NCI-H446 treated with DMSO at 0.1 percent for 48 hours (cell line): Measurements from ENCODE around the gene LRRC8D.
"Not testable (repeated sequence)": the region's sequence is repeated elsewhere in the genome, so short reads cannot be mapped to it uniquely, and the experiment has no call there.

Source experiments
- DNase-seq: peaks from one replicate; lab custom pipeline; 2025; lab: John Stamatoyannopoulos, UW

Gene LRRC8D

GRCh38 chr1:89820422-89821321 is at the start of gene LRRC8D:
Gene LRRC8D (plus strand): TSS chr1:89821032. CDS start chr1:89933069, 112,037 bp downstream.
- peak; percentile 84 for DNase-seq

DNA sequence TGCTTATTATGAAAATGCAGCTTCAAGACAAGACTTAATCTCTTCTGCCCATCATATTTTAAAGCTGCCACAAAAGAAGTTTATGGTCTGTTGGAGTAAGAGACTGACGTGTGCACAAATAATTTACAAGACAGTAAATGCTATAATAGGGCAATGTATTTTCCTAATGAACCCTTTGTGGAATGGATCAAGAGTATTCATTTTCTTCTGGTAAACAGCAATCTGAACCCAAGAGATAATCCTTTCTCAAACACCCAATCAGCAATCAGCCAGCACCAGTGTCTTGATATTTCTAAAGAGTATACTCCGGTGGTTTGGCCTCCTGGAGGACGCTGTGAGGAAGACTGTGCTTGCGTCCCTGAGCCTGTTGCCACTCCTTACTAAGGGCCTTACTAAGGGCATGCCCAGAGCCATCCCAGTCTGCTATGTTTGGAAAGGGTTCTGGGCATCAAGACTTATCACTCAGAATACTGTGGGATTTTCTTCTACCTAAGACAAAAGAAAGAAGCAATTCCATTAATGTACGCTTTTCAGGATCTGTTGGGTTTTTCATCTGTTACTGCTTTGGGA is 48.8 kb upstream of the LRRC8D start:
- no peak for DNase-seq

GRCh38 chr1:89776104-89776503 is 44.7 kb upstream of the LRRC8D start:
- not testable (repeated sequence) for DNase-seq

DNA sequence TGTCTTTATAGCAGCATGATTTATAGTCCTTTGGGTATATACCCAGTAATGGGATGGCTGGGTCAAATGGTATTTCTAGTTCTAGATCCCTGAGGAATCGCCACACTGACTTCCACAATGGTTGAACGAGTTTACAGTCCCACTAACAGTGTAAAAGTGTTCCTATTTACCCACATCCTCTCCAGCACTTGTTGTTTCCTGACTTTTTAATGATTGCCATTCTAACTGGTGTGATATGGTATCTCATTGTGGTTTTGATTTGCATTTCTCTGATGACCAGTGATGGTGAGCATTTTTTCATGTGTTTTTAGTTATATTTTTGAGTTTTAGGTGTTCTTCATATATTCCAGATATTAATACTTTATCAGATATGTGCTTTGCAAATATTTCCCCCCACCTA is 43.6 kb upstream of the LRRC8D start:
- DNase-seq: not testable (repeated sequence)

DNA sequence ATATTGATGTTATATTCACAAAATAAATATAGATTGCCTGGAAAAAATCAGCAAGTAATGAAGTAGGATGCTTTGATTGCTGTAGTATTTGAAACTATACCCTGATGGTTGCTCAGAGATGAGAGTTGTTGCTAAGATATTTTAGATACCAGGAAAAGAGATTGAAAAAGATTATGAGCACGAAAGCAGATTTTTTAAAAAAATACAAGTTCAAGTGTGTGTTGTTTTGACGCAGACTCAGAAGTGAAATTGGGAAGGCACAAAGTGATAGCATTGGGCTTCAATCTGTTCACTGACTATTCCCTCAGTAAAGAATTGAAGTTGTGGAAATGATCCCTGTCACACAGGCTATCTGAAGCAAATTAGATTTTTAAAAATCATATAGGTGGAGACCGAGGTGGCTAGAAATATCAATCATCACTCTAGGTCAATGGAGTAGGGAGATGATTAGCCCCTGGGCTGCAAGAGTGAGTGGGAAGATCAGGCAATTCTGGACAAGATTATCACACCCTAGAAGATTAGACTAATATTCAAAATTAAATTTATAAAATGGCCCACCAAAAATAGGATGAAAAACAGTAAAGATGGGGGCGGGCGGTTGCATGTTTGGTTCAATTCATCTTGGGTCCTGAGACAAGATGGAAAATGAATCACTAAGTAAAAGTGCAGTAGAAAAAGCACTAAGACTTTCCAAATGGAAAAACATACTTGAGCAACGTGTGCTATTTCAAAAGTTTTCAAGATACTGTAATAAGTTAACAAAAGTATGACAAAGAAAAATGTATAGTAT is 41.5 kb upstream of the LRRC8D start:
- DNase-seq: no peak

DNA sequence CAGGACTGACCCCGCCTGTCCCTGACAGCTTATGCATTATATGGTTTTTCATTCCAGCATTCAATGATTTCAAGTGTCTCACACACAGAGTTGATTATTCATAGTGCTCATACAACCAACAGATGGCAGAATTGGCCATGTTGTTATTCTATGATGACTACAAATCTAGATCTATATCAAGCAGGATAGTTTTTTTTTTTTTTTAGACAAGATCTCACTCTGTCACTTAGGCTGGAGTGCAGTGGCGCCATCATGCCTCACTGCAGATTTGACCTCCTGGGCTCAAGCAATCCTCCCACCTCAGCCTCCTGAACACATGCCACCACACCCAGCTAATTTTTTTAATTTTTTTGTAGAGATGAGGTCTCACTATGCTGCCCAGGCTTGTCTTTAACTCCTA is 40.1 kb upstream of the LRRC8D start:
- DNase-seq: peak; percentile 63

DNA sequence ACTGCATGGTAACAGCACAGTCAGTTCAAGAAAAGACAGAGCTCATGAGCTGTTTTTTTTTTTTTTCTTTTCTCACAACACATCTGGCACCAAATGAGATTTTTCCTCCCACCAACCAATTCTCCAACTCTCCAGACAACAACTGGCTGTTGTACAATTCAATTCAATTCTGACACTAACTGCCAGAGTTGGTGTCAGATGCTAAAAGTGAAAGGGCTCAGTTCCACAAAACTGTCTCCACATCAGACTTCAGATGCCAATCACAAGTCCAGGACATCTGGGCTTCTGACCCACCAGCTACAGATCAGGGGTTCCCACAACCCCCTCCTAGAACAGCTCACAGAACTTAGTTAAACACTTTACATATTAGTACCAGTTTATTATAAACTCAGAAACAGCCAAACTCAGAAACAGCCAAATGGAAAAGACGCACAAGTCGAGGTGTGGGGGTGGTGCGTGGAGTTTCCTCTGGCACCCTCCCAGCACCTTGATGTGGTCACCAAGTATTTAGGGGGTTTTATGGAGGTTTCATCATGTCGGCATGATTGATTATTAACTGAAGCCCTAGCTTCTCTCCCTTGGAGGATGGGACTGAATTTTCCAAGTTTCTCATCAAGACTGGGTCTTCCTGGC is 39.2 kb upstream of the LRRC8D start:
- DNase-seq: no peak

GRCh38 chr1:89786628-89787214 is 34.1 kb upstream of the LRRC8D start:
- no peak for DNase-seq

- DNase-seq: no peak
Observed at GRCh38 chr1:89790592-89790991, 30.2 kb upstream of the LRRC8D start.

DNA sequence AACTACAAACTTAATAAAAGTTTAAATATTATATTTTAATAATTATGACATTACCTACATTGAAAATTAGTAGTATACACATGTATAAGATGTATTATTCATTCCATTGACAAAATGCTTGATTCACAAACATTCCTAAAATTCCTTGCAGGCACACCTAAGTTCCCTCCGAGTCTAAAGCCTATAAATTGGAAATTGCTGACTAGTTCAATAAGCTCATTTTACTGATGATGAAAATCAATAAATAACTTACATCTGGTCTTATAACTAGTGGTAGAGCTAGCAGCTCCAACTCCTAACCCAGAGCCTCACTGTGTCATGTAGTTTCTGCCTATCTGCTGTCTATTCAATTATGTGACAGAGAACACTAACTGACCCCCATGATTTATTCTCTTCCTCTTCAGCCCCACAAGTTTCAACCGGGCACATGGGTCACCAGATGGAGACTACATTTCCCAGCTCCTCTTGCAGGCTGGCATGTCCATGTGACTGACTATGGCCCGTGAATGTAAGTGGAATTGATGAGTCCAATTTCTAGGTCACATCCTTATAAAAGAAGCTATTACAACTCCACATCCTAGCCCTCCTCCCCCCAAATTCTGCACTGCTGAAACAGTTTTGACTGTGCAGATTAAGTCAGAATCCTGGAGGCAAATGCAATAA is 29.6 kb upstream of the LRRC8D start:
- no peak for DNase-seq

DNA sequence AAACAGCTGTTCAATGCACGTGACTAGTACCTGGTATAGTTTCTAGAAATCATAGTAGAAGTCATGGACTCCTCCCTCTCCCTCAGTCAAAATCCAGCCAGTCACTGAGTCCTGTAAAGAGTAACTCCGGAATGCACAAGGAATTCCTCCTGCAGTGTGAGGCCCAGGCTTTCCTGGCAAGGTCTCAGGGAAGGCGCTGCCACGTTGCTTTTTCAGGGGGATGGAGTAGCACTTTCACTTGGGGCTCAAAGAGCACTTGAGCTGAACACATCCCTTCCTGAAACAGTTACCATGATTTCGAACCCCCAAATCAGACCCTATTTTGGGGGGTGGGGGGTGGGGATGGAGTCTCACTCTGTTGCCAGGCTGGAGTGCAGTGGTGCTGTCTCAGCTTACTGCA is 26.4 kb upstream of the LRRC8D start:
- no peak for DNase-seq

GRCh38 chr1:89795571-89795970 is 25.3 kb upstream of the LRRC8D start:
- not testable (repeated sequence) for DNase-seq

- DNase-seq: not testable (repeated sequence)
Observed at GRCh38 chr1:89797876-89798275, 23.0 kb upstream of the LRRC8D start.

- DNase-seq: no peak
Observed at GRCh38 chr1:89799495-89799894, 21.3 kb upstream of the LRRC8D start.

- no peak for DNase-seq
Observed at GRCh38 chr1:89800022-89800655, 20.7 kb upstream of the LRRC8D start.

GRCh38 chr1:89800718-89801117 is 20.1 kb upstream of the LRRC8D start:
- no peak for DNase-seq

DNA sequence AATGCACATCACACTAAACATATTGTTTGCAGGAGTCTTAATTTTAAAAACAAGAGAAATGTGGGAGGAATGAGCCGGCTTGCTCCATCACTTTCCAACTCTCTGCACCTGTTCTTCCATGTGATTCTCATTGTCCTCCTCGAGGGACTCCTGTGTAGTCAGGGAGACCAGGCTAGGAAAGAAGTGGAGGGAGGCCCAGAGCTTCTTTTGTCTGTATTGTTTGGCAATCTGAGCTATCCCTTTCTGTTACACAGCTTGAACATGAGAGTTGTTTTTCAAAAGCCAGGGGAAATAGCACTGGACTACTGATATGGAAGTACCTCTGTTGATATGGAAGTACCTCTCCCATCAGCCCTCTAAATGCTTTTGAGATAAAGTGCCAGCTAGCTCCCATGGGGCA is 18.8 kb upstream of the LRRC8D start:
- no peak for DNase-seq

DNA sequence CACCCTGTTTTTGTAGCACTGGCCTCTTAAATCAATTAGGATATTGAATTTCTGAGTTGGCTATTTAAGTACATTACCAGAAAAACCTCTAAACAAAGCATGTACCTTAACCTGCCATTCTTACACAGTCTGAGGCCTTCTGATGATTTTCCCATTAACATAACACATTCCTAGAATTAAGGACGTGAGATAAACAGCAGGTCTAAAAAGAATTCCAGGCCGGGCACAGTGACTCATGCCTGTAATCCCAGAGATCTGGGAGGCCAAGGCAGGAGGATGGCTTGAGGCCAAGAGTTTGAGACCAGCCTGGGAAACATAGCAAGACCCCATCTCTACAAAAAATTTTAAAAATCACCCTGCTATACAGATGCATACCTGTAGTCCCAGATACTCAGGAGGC is 18.0 kb upstream of the LRRC8D start:
- DNase-seq: no peak

DNA sequence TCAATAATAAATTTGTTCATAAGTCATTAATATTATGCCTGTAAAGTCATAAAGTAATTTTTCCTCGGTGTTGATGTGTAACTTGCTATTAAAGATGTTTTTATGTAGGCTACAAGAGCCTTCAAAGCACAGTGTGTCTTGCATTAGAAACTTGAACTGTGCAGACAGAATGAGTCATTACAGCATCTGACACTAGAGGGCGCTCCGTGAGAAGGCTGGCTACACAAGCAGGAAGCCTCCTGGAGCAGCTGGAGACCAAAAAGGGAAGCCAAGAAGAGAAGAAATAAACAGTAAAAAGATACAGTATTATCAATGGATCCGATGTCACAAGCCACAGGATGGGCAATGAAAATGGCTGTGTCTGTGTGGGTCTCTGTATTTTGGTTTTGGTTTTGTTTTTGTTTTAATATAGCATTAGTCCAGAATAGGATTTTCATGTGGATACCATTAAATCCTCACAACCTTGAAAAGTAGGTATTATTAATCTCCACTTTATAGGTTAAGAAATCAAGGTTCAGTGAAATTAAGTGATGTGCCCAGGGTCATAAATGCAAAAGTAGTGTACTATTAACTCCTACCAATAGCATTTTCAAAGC is 16.1 kb upstream of the LRRC8D start:
- peak; percentile 60 for DNase-seq

- DNase-seq: no peak
Observed at GRCh38 chr1:89806616-89807015, 14.2 kb upstream of the LRRC8D start.
